ENCODE measurements around the gene HNRNPC. TPM values are rescaled to one million over a fixed set of nuclear protein-coding genes. Genes with fewer than 3 reads are reported as not detected.
A peak's percentile ranks its signal among the peaks of the same experiment; 100 is the strongest.

The HNRNPC gene
- total RNA-seq, 4 donors from 2014 or later = 260 to 396 (median 292) TPM

DNA sequence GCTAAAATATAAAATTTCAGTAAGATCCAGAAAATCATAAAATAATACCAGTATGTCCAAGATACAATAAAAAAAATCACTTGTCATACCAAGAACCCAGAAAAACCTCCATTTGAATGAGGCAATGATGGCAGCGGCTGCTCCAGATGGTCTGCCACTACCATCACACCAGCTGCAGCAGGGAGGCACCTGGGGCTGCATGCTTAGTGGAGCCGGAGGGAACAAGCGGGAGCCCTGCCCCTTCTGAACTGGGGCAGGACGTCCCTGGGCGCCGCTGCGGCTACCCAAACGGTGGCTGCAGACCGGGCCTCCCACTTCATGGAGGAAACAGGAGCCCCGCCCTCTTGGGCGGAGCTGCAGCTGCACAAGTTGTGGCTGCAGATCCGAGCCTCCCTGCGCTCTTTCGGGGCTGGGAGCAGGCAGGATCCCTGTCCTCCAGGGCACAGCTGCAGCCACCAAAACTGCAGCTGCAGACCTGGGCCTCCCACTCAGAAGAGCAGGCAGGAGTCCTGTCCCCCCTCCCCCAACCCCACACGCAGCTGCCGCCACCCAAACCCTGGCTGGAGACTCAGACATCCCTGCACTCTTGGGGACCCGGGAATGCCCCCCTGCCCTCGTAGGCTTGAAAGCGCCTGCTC is 77.3 kb downstream of the HNRNPC start:
- H3K27ac ChIP-seq (replicated peaks in 1 of 4) = no peak overlapping the region
- intact Hi-C loops (cut with DNase I) = no loop called here
- no peaks in the 10 kb centered on the region for H3K36me3 ChIP-seq
- DNase-seq (ENCODE audit: extremely low spot score) = no peak
- peaks cover 5 to 17% (median 14%) of the 10 kb centered on the region in 4 donors for H3K4me1 ChIP-seq
- no peaks in the 10 kb centered on the region for H3K27me3 ChIP-seq
- 30% methylated on average over 8 of the region's 19 CpGs for WGBS
- peaks cover 0 to 3% (median under 1%) of the 10 kb centered on the region in 4 donors for H3K9me3 ChIP-seq
- peak overlapping the region; percentile 43 to 48 (median 44) for H3K4me3 ChIP-seq
- TF ChIP-seq, protein P1, sequence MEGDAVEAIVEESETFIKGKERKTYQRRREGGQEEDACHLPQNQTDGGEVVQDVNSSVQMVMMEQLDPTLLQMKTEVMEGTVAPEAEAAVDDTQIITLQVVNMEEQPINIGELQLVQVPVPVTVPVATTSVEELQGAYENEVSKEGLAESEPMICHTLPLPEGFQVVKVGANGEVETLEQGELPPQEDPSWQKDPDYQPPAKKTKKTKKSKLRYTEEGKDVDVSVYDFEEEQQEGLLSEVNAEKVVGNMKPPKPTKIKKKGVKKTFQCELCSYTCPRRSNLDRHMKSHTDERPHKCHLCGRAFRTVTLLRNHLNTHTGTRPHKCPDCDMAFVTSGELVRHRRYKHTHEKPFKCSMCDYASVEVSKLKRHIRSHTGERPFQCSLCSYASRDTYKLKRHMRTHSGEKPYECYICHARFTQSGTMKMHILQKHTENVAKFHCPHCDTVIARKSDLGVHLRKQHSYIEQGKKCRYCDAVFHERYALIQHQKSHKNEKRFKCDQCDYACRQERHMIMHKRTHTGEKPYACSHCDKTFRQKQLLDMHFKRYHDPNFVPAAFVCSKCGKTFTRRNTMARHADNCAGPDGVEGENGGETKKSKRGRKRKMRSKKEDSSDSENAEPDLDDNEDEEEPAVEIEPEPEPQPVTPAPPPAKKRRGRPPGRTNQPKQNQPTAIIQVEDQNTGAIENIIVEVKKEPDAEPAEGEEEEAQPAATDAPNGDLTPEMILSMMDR (IDR thresholded peaks at IDR 0.05) = no peak
- TF ChIP-seq POLR2A (IDR thresholded peaks at IDR 0.05; ENCODE audit: low read depth) (no peak), EP300 (IDR thresholded peaks at IDR 0.05) (no peak), POLR2AphosphoS5 (IDR thresholded peaks at IDR 0.05) (no peak)

DNA sequence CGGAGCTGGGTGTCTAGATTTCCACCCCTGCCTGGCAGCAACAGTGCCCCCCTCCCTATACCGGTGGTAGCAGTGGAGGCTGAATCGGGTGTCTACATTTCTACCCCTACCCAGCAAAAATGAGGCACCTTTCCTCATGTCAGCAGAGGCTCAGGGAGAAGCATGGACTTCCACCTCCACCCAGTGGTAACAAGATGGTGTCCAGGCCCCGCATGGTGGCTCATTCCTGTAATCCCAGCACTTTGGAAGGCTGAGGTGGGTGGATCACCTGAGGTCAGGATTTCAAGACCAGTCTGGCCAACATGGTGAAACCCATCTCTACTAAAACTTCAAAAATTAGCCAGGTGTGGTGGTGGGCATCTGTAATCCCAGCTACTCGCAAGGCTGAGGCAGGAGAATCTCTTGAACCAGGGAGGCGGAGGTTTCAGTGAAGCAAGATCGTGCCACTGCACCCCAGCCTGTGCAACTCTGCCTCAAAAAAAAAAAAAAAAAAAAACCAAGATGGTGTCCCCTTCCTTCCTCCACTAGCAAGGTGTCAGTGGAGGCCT is 77.9 kb downstream of the HNRNPC start:
- Histone ChIP-seq H3K27me3 (no peaks in the 10 kb centered on the region), H3K4me3 (peak overlapping the region; percentile 43 to 48 (median 44)), H3K27ac (replicated peaks in 1 of 4) (no peak overlapping the region), H3K9me3 (no peaks in the 10 kb centered on the region), H3K36me3 (no peaks in the 10 kb centered on the region), H3K4me1 (peaks cover 5 to 17% (median 14%) of the 10 kb centered on the region in 4 donors)
- no peak for DNase-seq (ENCODE audit: extremely low spot score)
- intact Hi-C loops (cut with DNase I) = no loop called here
- 83% methylated on average over 6 of the region's 7 CpGs for WGBS
- TF ChIP-seq, protein P1 (IDR thresholded peaks at IDR 0.05) = no peak
- TF ChIP-seq POLR2A (IDR thresholded peaks at IDR 0.05; ENCODE audit: low read depth) (no peak), EP300 (IDR thresholded peaks at IDR 0.05) (no peak), POLR2AphosphoS5 (IDR thresholded peaks at IDR 0.05) (no peak)

DNA sequence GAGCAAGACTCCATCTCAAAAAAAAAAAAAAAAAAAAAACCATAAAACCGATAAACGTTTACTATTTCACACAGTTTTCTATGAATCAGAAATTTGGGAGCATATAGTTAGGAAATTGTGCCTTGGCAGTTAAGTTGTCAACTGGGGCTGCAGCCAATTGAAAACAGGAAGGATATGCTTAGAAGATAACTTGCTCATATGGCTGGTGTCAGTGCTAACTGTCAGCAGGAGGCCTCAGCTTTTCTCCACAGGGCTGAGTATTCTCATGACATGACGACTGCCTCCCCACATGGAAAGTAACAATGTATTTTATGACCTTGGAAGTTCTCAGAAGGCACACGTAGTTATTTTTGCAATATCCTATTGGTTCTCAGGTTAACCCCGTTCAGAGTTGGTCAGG is 83.8 kb downstream of the HNRNPC start:
- H3K4me3 ChIP-seq = no peak overlapping the region
- H3K36me3 ChIP-seq = no peaks in the 10 kb centered on the region
- DNase-seq (ENCODE audit: extremely low spot score) = no peak
- intact Hi-C loops (cut with DNase I) = no loop called here
- 47% methylated on average over 5 of the region's 5 CpGs for WGBS
- H3K4me1 ChIP-seq = no peaks in the 10 kb centered on the region
- H3K9me3 ChIP-seq = no peaks in the 10 kb centered on the region
- no peaks in the 10 kb centered on the region for H3K27me3 ChIP-seq
- peak overlapping the region in 1 of 4 donors; percentile 20 for H3K27ac ChIP-seq (replicated peaks in 1 of 4)
- TF ChIP-seq POLR2AphosphoS5 (IDR thresholded peaks at IDR 0.05) = no peak
- TF ChIP-seq, protein P1 (IDR thresholded peaks at IDR 0.05) = no peak
- TF ChIP-seq EP300 (IDR thresholded peaks at IDR 0.05) = no peak
- no peak for TF ChIP-seq POLR2A (IDR thresholded peaks at IDR 0.05; ENCODE audit: low read depth)

DNA sequence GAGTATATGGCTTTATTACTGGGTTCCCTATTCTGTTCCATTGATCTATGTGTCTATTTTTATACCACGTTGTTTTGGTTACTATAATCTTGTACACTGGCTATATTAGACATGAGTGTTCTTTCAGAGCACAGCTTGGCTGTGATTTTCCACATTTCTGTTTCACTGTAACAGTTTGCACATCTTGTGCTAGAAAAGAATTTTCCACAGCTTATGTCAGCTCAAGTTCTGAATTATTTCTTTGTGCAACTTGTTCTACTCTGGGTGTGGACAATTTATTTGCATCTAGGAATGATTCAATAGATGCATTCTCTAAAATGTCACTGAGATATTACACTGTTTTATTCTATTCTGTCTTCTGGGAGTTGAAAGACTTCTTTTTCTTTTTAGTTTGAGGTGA is 85.0 kb downstream of the HNRNPC start:
- no peaks in the 10 kb centered on the region for H3K36me3 ChIP-seq
- H3K4me1 ChIP-seq = no peaks in the 10 kb centered on the region
- H3K27me3 ChIP-seq = no peaks in the 10 kb centered on the region
- no peak overlapping the region for H3K27ac ChIP-seq (replicated peaks in 1 of 4)
- intact Hi-C loops (cut with DNase I) = no loop called here
- DNase-seq (ENCODE audit: extremely low spot score) = no peak
- no peaks in the 10 kb centered on the region for H3K9me3 ChIP-seq
- WGBS = 68% methylated on average over 1 of the region's 1 CpG
- H3K4me3 ChIP-seq = no peak overlapping the region
- no peak for TF ChIP-seq POLR2A (IDR thresholded peaks at IDR 0.05; ENCODE audit: low read depth)
- TF ChIP-seq, protein P1 (IDR thresholded peaks at IDR 0.05) = no peak
- TF ChIP-seq POLR2AphosphoS5 (IDR thresholded peaks at IDR 0.05) = no peak
- no peak for TF ChIP-seq EP300 (IDR thresholded peaks at IDR 0.05)

Data from esophagus muscularis mucosa (tissue), 4 donors.